WTC11 (cell line): ENCODE data around the gene RANBP3. TPM values are rescaled to one million over a fixed set of nuclear protein-coding genes. Genes with fewer than 3 reads are reported as not detected.

Source experiments
- ATAC-seq: fragments of 200-7000 bp; cut with Tn5 transposase; 2 replicates; pipeline ENCODE4 v1.10.0; 2021; ENCODE audit warnings: mild to moderate bottlenecking, moderate library complexity
- CTCF ChIA-PET: fragments of 300-600 bp; sonication (Branson Sonifier 250); formaldehyde crosslinking; loops from one replicate; lab custom pipeline; 2021; ENCODE audit warnings: antibody characterized with exemption; lab: Charles Lee
- POLR2A ChIA-PET: fragments of 350-600 bp; sonication (Branson Sonifier 250); formaldehyde crosslinking; loops from one replicate; lab custom pipeline; 2021; ENCODE audit warnings: antibody characterized with exemption; lab: Charles Lee
- DNase-seq: peaks from one replicate; pipeline ENCODE4 v3.0.0; 2021; ENCODE audit warnings: low spot score
- H3K27ac Mint-ChIP-seq: 2 replicates; pipeline ENCODE4 v1.8.0; 2021; ENCODE audit warnings: mixed read lengths
- H3K27me3 Mint-ChIP-seq: 2 replicates; pipeline ENCODE4 v1.8.0; 2021; ENCODE audit warnings: low read depth, mild to moderate bottlenecking, moderate library complexity, mixed read lengths
- H3K36me3 Mint-ChIP-seq: 2 replicates; pipeline ENCODE4 v1.8.0; 2021; ENCODE audit warnings: mixed read lengths
- H3K4me1 Mint-ChIP-seq: 2 replicates; pipeline ENCODE4 v1.8.0; 2022; ENCODE audit warnings: mixed read lengths
- H3K4me3 Mint-ChIP-seq: 2 replicates; pipeline ENCODE4 v1.8.0; 2021; ENCODE audit warnings: mild to moderate bottlenecking, moderate library complexity, mixed read lengths
- H3K9me3 Mint-ChIP-seq: 2 replicates; pipeline ENCODE4 v1.8.0; 2021; ENCODE audit warnings: mixed read lengths
- FOXK1 ChIP-seq: sonication (generic); formaldehyde crosslinking; IDR thresholded peaks from 2 replicates; pipeline ENCODE4 v1.8.0; 2022; ENCODE audit warnings: mild to moderate bottlenecking, moderate library complexity, missing genetic modification reagents
- GABPB1 ChIP-seq: sonication (generic); formaldehyde crosslinking; IDR thresholded peaks from 2 replicates; pipeline ENCODE4 v1.8.1; 2023; ENCODE audit warnings: mild to moderate bottlenecking, missing genetic modification reagents
- GTF2I ChIP-seq: fragments of 250-450 bp; sonication (Bioruptor Pico); conservative IDR thresholded peaks from 2 replicates; pipeline ENCODE4 v1.4.0; 2021; ENCODE audit warnings: mild to moderate bottlenecking
- KAT7 ChIP-seq: sonication (generic); formaldehyde crosslinking; IDR thresholded peaks from 2 replicates; pipeline ENCODE4 v1.8.1; 2023; ENCODE audit warnings: missing genetic modification reagents, mild to moderate bottlenecking, borderline replicate concordance
- NFATC4 ChIP-seq: fragments of 250-450 bp; sonication (Bioruptor Pico); IDR thresholded peaks from 2 replicates; pipeline ENCODE4 v1.9.0; 2021; ENCODE audit warnings: mild to moderate bottlenecking
- NR2C2 ChIP-seq: sonication (generic); formaldehyde crosslinking; IDR thresholded peaks from 2 replicates; pipeline ENCODE4 v1.8.0; 2022; ENCODE audit warnings: mild to moderate bottlenecking, missing genetic modification reagents
- PRRX2 ChIP-seq: fragments of 250-450 bp; sonication (Bioruptor Pico); IDR thresholded peaks from 2 replicates; pipeline ENCODE4 v1.8.0; 2021; ENCODE audit warnings: mild to moderate bottlenecking
- SP1 ChIP-seq: sonication (generic); formaldehyde crosslinking; conservative IDR thresholded peaks from 2 replicates; pipeline ENCODE4 v1.8.1; 2022; ENCODE audit warnings: missing genetic modification reagents
- ZNF138 ChIP-seq: sonication (generic); formaldehyde crosslinking; conservative IDR thresholded peaks from 2 replicates; pipeline ENCODE4 v1.8.1; 2022; ENCODE audit warnings: mild to moderate bottlenecking, moderate library complexity, missing genetic modification reagents
- ZNF219 ChIP-seq: sonication (generic); formaldehyde crosslinking; IDR thresholded peaks from 2 replicates; pipeline ENCODE4 v1.8.0; 2023; ENCODE audit warnings: missing genetic modification reagents, mild to moderate bottlenecking, borderline replicate concordance
- ZNF317 ChIP-seq: sonication (generic); formaldehyde crosslinking; IDR thresholded peaks from 2 replicates; pipeline ENCODE4 v1.8.1; 2023; ENCODE audit warnings: low read depth, mild to moderate bottlenecking, moderate library complexity, missing genetic modification reagents, borderline replicate concordance
- ZNF416 ChIP-seq: fragments of 250-450 bp; sonication (Bioruptor Pico); IDR thresholded peaks from 2 replicates; pipeline ENCODE4 v1.9.0; 2021; ENCODE audit warnings: mild to moderate bottlenecking, inconsistent platforms
- ZNF423 ChIP-seq: fragments of 250-450 bp; sonication (Bioruptor Pico); IDR thresholded peaks from 2 replicates; pipeline ENCODE4 v2.1.2; 2022; ENCODE audit warnings: mild to moderate bottlenecking, moderate library complexity
- total RNA-seq: library from RNA; stranded (reverse); gene quantifications from 3 replicates; pipeline ENCODE4 v1.2.3, GENCODE V29; 2021
- TF ChIP-seq, protein P1 (sequence below): fragments of 250-450 bp; sonication (Bioruptor Pico); IDR thresholded peaks from 2 replicates; pipeline ENCODE4 v1.9.0; 2021; ENCODE audit warnings: mild to moderate bottlenecking
- TF ChIP-seq, protein P2 (sequence below): sonication (generic); formaldehyde crosslinking; IDR thresholded peaks from 2 replicates; pipeline ENCODE4 v1.8.0; 2023; ENCODE audit warnings: missing genetic modification reagents, mild to moderate bottlenecking, borderline replicate concordance
- TF ChIP-seq, protein P3 (sequence below): fragments of 250-450 bp; sonication (Bioruptor Pico); IDR thresholded peaks from 2 replicates; pipeline ENCODE4 v1.9.0; 2021; ENCODE audit warnings: moderate library complexity, mild to moderate bottlenecking, inconsistent platforms, borderline replicate concordance
- TF ChIP-seq, protein P4 (sequence below): sonication (generic); formaldehyde crosslinking; IDR thresholded peaks from 2 replicates; pipeline ENCODE4 v1.8.1; 2022; ENCODE audit warnings: missing genetic modification reagents, borderline replicate concordance
- TF ChIP-seq, protein P5 (sequence below): sonication (generic); formaldehyde crosslinking; IDR thresholded peaks from 2 replicates; pipeline ENCODE4 v1.8.1; 2023; ENCODE audit warnings: mild to moderate bottlenecking, missing genetic modification reagents
- TF ChIP-seq, protein P6 (sequence below): sonication (generic); formaldehyde crosslinking; IDR thresholded peaks from 2 replicates; pipeline ENCODE4 v1.8.0; 2022; ENCODE audit warnings: mild to moderate bottlenecking, missing genetic modification reagents
- TF ChIP-seq, protein P7 (sequence below): sonication (generic); formaldehyde crosslinking; IDR thresholded peaks from 2 replicates; pipeline ENCODE4 v1.8.1; 2022; ENCODE audit warnings: low read depth, mild to moderate bottlenecking, moderate library complexity, missing genetic modification reagents, borderline replicate concordance

The RANBP3 gene
- total RNA-seq, 1 experiment from 2014 or later, result 76.3 TPM

DNA sequence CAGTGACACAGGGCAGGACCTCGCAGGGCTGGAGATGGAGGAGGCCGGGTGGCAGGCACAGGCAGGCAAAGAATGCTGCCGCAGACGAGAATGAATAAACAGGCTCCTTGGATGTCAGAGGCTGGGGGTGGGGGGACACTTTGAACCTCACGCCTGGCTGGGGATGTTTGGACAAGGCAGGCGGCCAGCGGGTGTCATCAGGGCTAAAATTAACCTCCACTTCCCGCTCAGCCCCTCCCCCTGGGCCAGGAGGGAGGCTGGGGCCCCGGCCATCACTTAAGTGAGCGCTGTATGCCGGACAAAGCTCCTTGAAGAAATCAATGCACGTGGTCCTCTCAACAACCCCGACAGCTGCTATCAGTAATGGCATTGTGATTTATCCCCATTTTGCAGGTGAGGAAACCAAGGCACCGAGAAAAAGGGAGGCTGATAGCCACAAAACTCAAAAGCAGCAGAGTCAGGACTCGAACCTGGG is 97.3 kb downstream of the RANBP3 start:
- Mint-ChIP-seq H3K36me3 (no peaks in the 10 kb centered on the region), H3K4me1 (peaks cover 11% of the 10 kb centered on the region), H3K9me3 (no peaks in the 10 kb centered on the region), H3K4me3 (no peak overlapping the region), H3K27ac (no peak overlapping the region), H3K27me3 (peaks cover 18% of the 10 kb centered on the region)
- DNase-seq, result peak; percentile 29
- TF ChIP-seq GABPB1 (CRISPR knock-in tag) (peak; percentile 91), KAT7 (CRISPR knock-in tag) (no peak), GTF2I (CRISPR knock-in tag) (peak; percentile 48; the same call in 1 of the 2 replicates)
- POLR2A ChIA-PET, result interaction anchor here (0.7 kb wide), 1 partner anchor 39 kb away, joined by 3 read pairs; no protein-coding TSS in a partner anchor
- CTCF ChIA-PET, result interaction anchor here (4.1 kb wide), 1 partner anchor 77 kb away, joined by 21 read pairs; no protein-coding TSS in a partner anchor
- peak; percentile 46 for ATAC-seq

DNA sequence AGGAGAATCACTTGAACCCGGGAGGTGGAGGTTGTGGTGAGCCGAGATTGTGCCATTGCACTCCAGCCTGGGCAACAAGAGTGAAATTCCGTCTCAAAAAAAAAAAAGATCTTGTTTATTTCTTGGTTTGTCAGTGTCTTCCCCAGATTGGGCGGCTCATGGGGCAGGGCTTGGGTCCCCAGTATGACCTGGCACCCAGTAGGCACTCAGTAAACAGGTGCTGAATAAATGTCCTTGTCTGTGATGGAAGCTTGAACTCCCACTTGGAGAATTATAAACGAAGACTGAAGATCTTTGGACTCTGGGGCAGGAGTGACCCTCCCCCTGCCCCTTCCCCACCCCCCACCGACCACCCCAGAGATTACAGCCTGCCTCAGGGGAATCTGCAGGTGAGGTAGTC is 97.7 kb downstream of the RANBP3 start:
- Mint-ChIP-seq H3K4me3 (no peak overlapping the region), H3K27ac (no peak overlapping the region), H3K4me1 (peaks cover 11% of the 10 kb centered on the region), H3K27me3 (peaks cover 14% of the 10 kb centered on the region), H3K9me3 (no peaks in the 10 kb centered on the region), H3K36me3 (no peaks in the 10 kb centered on the region)
- no peak for ATAC-seq
- DNase-seq, result no peak
- ChIA-PET CTCF (interaction anchor here (4.1 kb wide), 1 partner anchor 76 kb away, joined by 21 read pairs; no protein-coding TSS in a partner anchor), POLR2A (interaction anchor here (0.7 kb wide), 2 partner anchors 40 to 52 kb away, joined by 3 to 6 read pairs; no protein-coding TSS in a partner anchor)
- TF ChIP-seq ZNF317 (CRISPR knock-in tag) (no peak), ZNF219 (CRISPR knock-in tag) (no peak), FOXK1 (CRISPR knock-in tag) (no peak), PRRX2 (CRISPR knock-in tag) (no peak), ZNF138 (CRISPR knock-in tag) (no peak), ZNF416 (CRISPR knock-in tag) (no peak), ZNF423 (no peak), NFATC4 (no peak), NR2C2 (CRISPR knock-in tag) (no peak), SP1 (CRISPR knock-in tag) (no peak)
- TF ChIP-seq, protein P1, sequence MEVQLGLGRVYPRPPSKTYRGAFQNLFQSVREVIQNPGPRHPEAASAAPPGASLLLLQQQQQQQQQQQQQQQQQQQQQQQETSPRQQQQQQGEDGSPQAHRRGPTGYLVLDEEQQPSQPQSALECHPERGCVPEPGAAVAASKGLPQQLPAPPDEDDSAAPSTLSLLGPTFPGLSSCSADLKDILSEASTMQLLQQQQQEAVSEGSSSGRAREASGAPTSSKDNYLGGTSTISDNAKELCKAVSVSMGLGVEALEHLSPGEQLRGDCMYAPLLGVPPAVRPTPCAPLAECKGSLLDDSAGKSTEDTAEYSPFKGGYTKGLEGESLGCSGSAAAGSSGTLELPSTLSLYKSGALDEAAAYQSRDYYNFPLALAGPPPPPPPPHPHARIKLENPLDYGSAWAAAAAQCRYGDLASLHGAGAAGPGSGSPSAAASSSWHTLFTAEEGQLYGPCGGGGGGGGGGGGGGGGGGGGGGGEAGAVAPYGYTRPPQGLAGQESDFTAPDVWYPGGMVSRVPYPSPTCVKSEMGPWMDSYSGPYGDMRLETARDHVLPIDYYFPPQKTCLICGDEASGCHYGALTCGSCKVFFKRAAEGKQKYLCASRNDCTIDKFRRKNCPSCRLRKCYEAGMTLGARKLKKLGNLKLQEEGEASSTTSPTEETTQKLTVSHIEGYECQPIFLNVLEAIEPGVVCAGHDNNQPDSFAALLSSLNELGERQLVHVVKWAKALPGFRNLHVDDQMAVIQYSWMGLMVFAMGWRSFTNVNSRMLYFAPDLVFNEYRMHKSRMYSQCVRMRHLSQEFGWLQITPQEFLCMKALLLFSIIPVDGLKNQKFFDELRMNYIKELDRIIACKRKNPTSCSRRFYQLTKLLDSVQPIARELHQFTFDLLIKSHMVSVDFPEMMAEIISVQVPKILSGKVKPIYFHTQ (CRISPR knock-in tag), result no peak
- TF ChIP-seq, protein P2, sequence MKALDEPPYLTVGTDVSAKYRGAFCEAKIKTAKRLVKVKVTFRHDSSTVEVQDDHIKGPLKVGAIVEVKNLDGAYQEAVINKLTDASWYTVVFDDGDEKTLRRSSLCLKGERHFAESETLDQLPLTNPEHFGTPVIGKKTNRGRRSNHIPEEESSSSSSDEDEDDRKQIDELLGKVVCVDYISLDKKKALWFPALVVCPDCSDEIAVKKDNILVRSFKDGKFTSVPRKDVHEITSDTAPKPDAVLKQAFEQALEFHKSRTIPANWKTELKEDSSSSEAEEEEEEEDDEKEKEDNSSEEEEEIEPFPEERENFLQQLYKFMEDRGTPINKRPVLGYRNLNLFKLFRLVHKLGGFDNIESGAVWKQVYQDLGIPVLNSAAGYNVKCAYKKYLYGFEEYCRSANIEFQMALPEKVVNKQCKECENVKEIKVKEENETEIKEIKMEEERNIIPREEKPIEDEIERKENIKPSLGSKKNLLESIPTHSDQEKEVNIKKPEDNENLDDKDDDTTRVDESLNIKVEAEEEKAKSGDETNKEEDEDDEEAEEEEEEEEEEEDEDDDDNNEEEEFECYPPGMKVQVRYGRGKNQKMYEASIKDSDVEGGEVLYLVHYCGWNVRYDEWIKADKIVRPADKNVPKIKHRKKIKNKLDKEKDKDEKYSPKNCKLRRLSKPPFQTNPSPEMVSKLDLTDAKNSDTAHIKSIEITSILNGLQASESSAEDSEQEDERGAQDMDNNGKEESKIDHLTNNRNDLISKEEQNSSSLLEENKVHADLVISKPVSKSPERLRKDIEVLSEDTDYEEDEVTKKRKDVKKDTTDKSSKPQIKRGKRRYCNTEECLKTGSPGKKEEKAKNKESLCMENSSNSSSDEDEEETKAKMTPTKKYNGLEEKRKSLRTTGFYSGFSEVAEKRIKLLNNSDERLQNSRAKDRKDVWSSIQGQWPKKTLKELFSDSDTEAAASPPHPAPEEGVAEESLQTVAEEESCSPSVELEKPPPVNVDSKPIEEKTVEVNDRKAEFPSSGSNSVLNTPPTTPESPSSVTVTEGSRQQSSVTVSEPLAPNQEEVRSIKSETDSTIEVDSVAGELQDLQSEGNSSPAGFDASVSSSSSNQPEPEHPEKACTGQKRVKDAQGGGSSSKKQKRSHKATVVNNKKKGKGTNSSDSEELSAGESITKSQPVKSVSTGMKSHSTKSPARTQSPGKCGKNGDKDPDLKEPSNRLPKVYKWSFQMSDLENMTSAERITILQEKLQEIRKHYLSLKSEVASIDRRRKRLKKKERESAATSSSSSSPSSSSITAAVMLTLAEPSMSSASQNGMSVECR (CRISPR knock-in tag), result no peak
- TF ChIP-seq, protein P3, sequence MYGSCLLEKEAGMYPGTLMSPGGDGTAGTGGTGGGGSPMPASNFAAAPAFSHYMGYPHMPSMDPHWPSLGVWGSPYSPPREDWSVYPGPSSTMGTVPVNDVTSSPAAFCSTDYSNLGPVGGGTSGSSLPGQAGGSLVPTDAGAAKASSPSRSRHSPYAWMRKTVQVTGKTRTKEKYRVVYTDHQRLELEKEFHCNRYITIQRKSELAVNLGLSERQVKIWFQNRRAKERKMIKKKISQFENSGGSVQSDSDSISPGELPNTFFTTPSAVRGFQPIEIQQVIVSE (CRISPR knock-in tag), result no peak
- TF ChIP-seq, protein P4, sequence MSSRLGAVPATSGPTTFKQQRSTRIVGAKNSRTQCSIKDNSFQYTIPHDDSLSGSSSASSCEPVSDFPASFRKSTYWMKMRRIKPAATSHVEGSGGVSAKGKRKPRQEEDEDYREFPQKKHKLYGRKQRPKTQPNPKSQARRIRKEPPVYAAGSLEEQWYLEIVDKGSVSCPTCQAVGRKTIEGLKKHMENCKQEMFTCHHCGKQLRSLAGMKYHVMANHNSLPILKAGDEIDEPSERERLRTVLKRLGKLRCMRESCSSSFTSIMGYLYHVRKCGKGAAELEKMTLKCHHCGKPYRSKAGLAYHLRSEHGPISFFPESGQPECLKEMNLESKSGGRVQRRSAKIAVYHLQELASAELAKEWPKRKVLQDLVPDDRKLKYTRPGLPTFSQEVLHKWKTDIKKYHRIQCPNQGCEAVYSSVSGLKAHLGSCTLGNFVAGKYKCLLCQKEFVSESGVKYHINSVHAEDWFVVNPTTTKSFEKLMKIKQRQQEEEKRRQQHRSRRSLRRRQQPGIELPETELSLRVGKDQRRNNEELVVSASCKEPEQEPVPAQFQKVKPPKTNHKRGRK (CRISPR knock-in tag), result no peak
- TF ChIP-seq, protein P5, sequence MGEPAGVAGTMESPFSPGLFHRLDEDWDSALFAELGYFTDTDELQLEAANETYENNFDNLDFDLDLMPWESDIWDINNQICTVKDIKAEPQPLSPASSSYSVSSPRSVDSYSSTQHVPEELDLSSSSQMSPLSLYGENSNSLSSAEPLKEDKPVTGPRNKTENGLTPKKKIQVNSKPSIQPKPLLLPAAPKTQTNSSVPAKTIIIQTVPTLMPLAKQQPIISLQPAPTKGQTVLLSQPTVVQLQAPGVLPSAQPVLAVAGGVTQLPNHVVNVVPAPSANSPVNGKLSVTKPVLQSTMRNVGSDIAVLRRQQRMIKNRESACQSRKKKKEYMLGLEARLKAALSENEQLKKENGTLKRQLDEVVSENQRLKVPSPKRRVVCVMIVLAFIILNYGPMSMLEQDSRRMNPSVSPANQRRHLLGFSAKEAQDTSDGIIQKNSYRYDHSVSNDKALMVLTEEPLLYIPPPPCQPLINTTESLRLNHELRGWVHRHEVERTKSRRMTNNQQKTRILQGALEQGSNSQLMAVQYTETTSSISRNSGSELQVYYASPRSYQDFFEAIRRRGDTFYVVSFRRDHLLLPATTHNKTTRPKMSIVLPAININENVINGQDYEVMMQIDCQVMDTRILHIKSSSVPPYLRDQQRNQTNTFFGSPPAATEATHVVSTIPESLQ (CRISPR knock-in tag), result no peak
- TF ChIP-seq, protein P6, sequence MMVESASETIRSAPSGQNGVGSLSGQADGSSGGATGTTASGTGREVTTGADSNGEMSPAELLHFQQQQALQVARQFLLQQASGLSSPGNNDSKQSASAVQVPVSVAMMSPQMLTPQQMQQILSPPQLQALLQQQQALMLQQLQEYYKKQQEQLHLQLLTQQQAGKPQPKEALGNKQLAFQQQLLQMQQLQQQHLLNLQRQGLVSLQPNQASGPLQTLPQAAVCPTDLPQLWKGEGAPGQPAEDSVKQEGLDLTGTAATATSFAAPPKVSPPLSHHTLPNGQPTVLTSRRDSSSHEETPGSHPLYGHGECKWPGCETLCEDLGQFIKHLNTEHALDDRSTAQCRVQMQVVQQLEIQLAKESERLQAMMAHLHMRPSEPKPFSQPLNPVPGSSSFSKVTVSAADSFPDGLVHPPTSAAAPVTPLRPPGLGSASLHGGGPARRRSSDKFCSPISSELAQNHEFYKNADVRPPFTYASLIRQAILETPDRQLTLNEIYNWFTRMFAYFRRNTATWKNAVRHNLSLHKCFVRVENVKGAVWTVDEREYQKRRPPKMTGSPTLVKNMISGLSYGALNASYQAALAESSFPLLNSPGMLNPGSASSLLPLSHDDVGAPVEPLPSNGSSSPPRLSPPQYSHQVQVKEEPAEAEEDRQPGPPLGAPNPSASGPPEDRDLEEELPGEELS, result no peak
- TF ChIP-seq, protein P7, sequence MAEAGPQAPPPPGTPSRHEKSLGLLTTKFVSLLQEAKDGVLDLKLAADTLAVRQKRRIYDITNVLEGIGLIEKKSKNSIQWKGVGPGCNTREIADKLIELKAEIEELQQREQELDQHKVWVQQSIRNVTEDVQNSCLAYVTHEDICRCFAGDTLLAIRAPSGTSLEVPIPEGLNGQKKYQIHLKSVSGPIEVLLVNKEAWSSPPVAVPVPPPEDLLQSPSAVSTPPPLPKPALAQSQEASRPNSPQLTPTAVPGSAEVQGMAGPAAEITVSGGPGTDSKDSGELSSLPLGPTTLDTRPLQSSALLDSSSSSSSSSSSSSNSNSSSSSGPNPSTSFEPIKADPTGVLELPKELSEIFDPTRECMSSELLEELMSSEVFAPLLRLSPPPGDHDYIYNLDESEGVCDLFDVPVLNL (CRISPR knock-in tag), result no peak
